Neural crest cell (in vitro differentiated cells): ENCODE data around the gene ATPAF2. TPM values are rescaled to one million over a fixed set of nuclear protein-coding genes. Genes with fewer than 3 reads are reported as not detected.

ENCODE experiments used
- DNase-seq: peaks from one replicate; pipeline ENCODE4 v3.0.0; 2021; ENCODE audit warnings: low read depth, mixed read lengths, low spot score
- H3K27ac Mint-ChIP-seq: one replicate; pipeline ENCODE4 v1.8.0; 2021; ENCODE audit warnings: mild to moderate bottlenecking, mixed read lengths; ENCODE audit not compliant: unreplicated experiment
- H3K27me3 Mint-ChIP-seq: 2 replicates; pipeline ENCODE4 v1.8.0; 2021; ENCODE audit warnings: low read depth, mild to moderate bottlenecking, mixed read lengths
- H3K36me3 Mint-ChIP-seq: 2 replicates; pipeline ENCODE4 v1.8.0; 2021; ENCODE audit warnings: low read depth, mild to moderate bottlenecking, mixed read lengths
- H3K4me1 Mint-ChIP-seq: 2 replicates; pipeline ENCODE4 v1.8.0; 2021; ENCODE audit warnings: mixed read lengths
- H3K4me3 Mint-ChIP-seq: one replicate; pipeline ENCODE4 v1.8.0; 2021; ENCODE audit warnings: mild to moderate bottlenecking, mixed read lengths
- H3K9me3 Mint-ChIP-seq: 2 replicates; pipeline ENCODE4 v1.8.0; 2021; ENCODE audit warnings: mixed read lengths
- CTCF ChIP-seq: fragments of 200-600 bp; sonication (generic); conservative IDR thresholded peaks from 2 replicates; pipeline ENCODE4 v1.5.0; 2021; ENCODE audit warnings: antibody characterized with exemption, mild to moderate bottlenecking
- total RNA-seq: library from RNA; stranded (reverse); gene quantifications from 2 replicates; pipeline ENCODE4 v1.2.1, GENCODE V29; 2021

ATPAF2 gene
- total RNA-seq, 1 donor from 2014 or later, result 23.1 TPM

- H3K36me3 Mint-ChIP-seq, result peaks cover 9% of the 10 kb centered on the region
- H3K4me1 Mint-ChIP-seq, result peaks cover 20% of the 10 kb centered on the region
- H3K27me3 Mint-ChIP-seq, result no peaks in the 10 kb centered on the region
- no peak for DNase-seq
- TF ChIP-seq CTCF, result no peak
- no peaks in the 10 kb centered on the region for H3K9me3 Mint-ChIP-seq
- H3K27ac Mint-ChIP-seq, result no peak overlapping the region
- no peak overlapping the region for H3K4me3 Mint-ChIP-seq
These were observed 6.9 kb upstream of the ATPAF2 start for GRCh38 chr17:18045691-18046350.

GRCh38 chr17:18044609-18045008, 5.6 kb upstream of the ATPAF2 start:
- Mint-ChIP-seq H3K9me3 (no peaks in the 10 kb centered on the region), H3K4me1 (peaks cover 28% of the 10 kb centered on the region), H3K27ac (no peak overlapping the region), H3K36me3 (peaks cover 6% of the 10 kb centered on the region), H3K4me3 (no peak overlapping the region), H3K27me3 (no peaks in the 10 kb centered on the region)
- no peak for TF ChIP-seq CTCF
- no peak for DNase-seq

- Mint-ChIP-seq H3K4me1 (peaks cover 37% of the 10 kb centered on the region), H3K9me3 (no peaks in the 10 kb centered on the region), H3K36me3 (peaks cover 6% of the 10 kb centered on the region), H3K27me3 (no peaks in the 10 kb centered on the region), H3K4me3 (no peak overlapping the region), H3K27ac (no peak overlapping the region)
- DNase-seq, result no peak
- peak; percentile 17 for TF ChIP-seq CTCF
These were observed 4.5 kb upstream of the ATPAF2 start for GRCh38 chr17:18043491-18043890.

GRCh38 chr17:18042983-18043382, 4.0 kb upstream of the ATPAF2 start:
- no peak for TF ChIP-seq CTCF
- peaks cover 6% of the 10 kb centered on the region for H3K36me3 Mint-ChIP-seq
- H3K27ac Mint-ChIP-seq, result no peak overlapping the region
- no peak for DNase-seq
- no peaks in the 10 kb centered on the region for H3K9me3 Mint-ChIP-seq
- H3K4me1 Mint-ChIP-seq, result peaks cover 42% of the 10 kb centered on the region
- H3K4me3 Mint-ChIP-seq, result peak overlapping the region; percentile 14
- H3K27me3 Mint-ChIP-seq, result no peaks in the 10 kb centered on the region

GRCh38 chr17:18041776-18042175, 2.8 kb upstream of the ATPAF2 start:
- peaks cover 51% of the 10 kb centered on the region for H3K4me1 Mint-ChIP-seq
- H3K27me3 Mint-ChIP-seq, result no peaks in the 10 kb centered on the region
- no peak for DNase-seq
- H3K4me3 Mint-ChIP-seq, result peak overlapping the region; percentile 93
- no peaks in the 10 kb centered on the region for H3K9me3 Mint-ChIP-seq
- TF ChIP-seq CTCF, result no peak
- no peaks in the 10 kb centered on the region for H3K36me3 Mint-ChIP-seq
- no peak overlapping the region for H3K27ac Mint-ChIP-seq
